GM21529 (cell line): ENCODE results near the gene PPWD1.
"Not testable (repeated sequence)": the region's sequence is repeated elsewhere in the genome, so short reads cannot be mapped to it uniquely, and the experiment has no call there.

Experiments
- ATAC-seq: cut with Tn5 transposase; IDR thresholded peaks from one replicate; pipeline ENCODE4 v1.9.1; 2021; ENCODE audit not compliant: unreplicated experiment

Gene PPWD1

DNA sequence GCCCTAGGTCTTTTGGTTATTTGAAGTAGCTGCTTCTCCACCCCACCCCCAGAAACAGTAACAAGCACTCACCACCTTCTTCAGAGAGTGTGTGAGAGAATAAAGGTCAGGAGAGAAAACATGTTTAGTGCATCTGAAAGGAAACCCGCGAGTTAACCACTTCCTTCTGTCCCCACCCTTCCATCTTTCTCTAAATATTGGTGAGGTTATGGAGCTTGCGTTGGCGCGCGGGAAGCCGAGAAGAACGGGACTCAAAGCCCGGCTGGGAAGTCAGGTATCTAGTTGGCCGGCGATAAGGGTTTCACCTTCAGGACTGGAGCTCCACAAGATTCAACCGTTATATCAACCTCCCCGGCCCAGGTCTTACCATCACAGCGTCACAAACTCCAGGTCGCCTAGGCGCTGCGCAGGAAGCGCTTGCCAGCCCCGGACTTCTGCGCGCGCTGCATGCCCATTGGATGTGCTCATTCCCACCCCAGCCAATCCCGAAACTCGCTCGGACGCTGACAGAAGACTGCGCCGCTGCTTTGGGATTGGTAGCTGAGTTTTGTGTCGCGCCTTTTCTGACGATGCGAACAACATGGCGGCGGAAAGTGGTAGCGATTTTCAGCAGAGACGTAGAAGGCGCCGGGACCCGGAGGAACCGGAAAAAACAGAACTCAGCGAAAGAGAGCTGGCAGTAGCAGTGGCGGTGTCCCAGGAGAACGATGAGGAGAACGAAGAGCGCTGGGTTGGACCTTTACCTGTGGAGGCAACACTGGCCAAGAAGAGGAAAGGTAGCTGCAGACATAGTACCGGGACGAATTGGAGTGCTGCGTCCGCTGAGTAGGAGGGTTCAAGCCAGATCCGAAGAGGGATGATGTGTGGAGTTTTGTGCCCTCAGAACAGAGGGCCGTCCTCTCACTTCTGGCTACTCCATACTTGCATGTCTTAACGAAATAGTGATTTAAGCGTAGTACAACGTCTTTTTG lies at the start of gene PPWD1, which contains the start of gene CENPK:
Gene PPWD1 (plus strand): TSS at position 566 of the 971 bp plus-strand sequence. CDS start 15 bp downstream, at position 581.
Gene CENPK (minus strand): TSS at position 438 of the 971 bp plus-strand sequence. CDS start 8,261 bp downstream, outside the sequence.
- ATAC-seq, result peak; percentile 100

DNA sequence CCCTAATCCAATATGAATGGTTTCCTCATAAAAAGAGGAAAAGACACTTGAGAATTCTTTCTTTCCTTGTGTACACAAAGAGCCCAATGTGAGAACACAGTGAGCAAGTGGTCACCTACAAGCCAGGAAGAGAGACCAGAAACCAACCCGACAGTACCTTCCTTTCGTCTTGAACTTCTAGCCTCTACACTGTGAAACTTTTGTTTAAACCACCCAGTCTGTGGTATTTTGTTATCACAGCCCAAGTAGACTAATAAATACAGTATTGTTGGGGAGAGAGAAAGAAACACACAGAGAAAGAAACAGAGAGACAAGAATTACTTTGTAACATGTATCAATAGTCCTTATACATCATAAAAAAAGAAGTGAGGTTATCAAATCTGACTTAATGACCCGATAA lies 37.4 kb upstream of the PPWD1 start:
- ATAC-seq, result no peak

DNA sequence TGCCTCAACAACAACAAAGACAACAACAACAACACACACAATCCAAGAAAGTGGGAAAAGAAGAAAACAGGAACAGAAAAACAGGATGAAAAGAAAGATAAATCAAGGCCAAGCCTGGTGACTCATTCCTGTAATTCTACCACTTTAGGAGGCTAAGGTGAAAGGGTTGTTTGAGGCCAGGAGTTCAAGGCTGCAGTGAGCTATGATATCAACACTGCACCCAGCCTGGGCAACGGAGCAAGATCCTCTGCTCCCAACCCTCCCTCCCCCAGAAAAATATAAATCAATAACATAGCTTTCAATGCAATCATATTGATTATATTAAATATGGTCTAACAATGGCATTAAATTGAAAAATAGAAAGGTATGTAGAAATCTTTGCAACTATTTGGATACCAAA lies 32.2 kb upstream of the PPWD1 start:
- ATAC-seq, result no peak

DNA sequence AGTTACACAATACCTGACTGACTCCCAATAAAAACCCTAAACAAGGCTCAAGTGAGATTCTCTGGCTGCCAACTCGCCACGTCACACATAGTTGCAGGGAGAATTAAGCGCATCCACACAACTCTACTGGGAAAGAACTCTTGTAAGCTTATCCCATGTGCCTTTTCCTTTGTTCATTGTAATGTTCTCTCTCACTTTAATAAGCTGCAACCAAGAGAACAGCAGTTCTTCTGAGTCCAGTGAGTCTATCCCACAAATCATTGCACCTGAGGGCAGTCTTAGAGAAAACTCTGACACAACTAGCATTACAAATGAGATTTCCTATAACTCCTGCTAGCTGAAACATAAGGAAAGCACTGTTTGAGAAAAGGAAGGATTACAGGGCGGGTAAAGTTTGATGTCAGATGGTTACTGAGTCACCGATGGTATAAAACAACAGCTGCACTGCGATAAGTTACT lies 27.5 kb upstream of the PPWD1 start:
- no peak for ATAC-seq

DNA sequence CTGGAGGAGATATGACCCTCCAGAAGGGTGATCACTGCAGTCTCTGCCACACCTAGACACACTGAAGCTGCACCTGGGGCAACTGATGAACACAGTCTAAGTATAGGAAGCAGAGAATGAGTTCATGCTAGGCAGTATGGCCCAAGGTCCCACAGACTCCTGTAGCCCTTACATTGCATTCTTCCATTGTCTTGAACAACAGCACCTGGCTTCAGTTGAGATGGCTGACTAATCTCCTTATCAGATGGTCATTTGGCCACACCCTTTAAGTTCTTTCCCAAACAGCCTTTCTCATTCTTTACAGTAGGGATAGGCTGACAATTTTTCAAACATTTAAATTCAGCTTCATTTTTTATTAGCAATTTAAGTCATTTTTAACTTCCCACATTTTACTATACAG lies 23.3 kb upstream of the PPWD1 start:
- ATAC-seq, result no peak

DNA sequence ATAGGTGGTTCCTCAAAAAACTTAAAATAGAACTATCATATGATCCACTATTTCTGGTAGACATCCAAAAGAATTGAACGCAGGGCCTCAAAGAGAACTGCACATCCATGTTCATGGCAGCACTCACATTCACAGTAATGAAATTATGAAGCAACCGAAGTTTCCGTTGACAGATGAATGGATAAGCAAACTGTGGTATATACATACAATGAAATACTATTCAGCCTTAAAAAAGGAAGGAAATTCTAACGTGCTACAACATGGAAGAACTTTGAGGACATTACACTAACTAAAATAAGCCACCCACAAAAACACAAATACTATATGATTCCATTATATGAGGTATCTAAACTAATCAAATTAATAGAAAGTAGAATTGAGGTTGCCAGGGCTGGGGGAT lies 18.6 kb upstream of the PPWD1 start:
- no peak for ATAC-seq

DNA sequence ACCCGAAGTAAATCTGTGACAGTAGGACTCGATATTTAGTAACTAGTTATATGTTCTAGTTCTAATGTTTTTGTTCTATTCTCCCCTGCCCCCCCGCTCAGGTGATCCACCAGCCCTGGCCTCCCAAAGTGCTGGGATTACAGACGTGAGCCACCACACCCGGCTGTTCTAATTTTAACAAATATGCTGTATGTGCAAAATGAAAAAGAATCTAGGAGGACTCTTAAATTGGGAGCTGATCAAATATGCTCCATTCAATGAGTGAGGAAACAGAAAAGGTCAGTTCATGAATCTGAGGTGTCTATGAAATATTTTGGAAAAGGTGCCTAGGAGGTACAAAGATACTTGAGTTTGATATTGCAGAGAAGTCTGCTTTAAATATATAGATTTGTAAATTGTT lies 17.0 kb upstream of the PPWD1 start:
- no peak for ATAC-seq

DNA sequence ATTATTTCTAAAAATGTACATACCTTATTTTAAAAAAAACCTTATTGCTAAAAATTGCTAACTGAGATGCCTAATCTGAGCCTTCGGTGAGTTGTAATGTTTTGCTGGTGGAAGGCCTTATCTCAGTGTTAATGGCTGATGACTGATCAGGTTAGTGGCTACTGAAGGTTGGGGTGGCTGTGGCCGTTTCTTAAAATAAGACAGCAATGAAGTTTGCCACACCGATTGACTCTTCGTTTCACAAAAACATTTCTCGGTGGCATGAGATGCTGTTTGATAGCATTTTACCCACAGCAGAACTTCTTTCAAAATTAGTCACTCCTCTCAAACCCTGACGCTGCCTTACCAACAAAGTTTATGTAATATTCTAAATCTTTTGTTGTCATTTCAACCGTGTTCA lies 14.8 kb upstream of the PPWD1 start:
- no peak for ATAC-seq

DNA sequence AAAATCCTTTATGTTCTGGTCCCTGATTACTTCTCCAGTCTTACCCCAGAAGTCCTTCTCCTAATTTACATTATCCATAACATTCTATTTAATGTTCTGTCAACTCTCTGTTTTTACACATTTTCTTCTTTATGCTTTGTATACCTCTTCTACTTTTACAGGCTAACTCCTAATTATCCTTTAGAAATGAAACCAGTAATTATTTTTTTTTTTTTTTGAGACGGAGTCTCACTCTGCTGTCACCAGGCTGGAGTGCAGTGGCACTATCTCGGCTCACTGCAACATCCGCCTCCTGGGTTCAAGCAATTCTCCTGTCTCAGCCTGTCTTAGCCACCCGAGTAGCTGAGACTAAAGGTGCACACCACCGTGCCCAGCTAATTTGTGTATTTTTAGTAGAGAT lies 9.2 kb upstream of the PPWD1 start:
- no peak for ATAC-seq

DNA sequence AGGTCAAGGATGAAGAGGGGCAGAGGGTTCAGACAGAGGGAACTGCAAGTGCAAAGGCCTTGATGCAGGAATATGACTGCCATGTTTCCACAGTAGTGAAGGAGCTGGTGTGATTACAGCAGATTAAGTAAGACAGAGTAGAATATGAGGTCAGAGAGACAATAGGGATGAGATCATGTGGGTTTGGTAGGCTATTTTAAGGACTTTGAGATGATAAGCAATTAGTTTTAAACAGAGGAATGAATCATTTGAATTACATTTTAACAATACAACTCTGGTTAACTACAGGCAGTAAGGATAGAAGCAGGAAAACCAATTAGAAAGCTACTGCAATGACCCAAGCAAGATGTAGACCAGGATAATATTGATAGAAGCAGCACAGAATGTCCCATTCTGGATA lies 7.8 kb upstream of the PPWD1 start:
- ATAC-seq, result no peak

DNA sequence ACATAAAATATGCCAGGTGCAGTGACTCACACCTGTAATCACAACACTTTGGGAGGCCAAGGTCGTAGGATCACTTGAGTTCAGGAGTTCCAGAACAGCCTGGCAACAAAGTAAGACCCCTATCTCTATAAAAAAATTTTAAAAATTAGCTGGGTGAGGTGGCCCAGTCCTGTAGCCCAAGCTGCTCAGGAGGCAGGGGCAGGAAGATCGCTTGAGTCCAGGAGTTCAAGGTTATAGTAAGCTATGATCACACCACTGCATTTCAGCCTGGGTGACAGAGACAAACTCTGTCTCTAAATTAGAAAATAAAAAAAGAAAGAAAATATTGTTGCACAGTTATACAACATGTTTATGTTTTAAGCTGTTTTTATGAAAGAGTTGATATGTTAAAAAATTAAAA lies 6.9 kb upstream of the PPWD1 start:
- no peak for ATAC-seq

DNA sequence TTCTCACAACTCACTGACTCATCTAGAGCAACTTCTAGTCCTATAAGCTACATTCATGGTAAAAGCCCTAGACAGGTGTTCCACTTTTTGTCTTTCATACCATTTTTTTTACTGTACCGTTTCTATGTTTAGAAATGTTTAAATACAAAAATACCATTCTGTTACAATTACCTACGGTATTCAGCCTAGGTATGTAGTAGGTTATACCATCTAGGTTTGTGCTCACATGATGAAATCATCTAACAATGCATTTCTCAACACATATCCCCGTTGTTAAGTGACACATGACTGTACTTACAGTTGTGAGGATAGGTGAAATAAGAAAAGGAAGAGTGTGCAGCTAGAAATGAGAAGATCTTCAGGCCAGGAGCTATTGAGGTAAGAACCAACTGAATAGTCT lies 6.4 kb upstream of the PPWD1 start:
- ATAC-seq, result no peak

DNA sequence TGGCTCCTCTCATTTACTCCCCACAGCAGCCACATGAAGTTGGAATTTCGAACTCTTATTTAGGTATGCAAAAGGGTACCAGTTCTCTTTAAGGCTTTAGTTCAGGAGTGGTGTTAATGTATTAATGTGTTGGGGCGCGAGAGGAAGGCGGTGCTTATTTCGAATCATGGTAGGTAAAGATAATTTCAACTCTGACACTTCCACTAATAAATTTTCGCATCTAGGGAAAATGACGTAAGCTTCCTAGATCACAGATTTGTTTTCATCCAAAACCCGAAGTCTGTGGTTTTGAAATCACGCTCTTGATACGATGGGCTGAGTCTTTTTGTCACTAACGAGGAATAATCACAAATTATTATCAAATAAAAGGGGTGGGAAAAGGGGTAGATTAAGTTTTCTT lies 681 bp downstream of the PPWD1 start:
- ATAC-seq, result no peak

DNA sequence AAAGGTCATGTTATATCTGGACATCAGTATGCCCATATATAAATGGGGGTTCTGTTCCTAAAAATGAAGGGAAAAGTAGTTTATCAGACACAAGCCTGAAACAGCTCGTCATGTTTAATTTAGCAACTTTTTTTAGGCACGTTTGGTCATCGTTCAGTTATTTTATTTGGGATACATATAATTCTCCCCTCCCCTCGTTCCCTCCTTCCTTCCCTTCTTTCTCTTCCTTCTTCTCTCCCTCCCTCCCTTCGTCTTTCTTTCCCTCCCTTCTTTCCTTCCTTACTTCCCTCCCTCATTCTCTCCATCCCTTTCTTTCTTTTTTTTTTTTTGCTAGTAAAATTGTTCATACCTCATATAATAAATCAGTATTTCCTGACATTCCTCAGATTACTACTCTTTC lies 3.4 kb downstream of the PPWD1 start:
- ATAC-seq, result no peak

DNA sequence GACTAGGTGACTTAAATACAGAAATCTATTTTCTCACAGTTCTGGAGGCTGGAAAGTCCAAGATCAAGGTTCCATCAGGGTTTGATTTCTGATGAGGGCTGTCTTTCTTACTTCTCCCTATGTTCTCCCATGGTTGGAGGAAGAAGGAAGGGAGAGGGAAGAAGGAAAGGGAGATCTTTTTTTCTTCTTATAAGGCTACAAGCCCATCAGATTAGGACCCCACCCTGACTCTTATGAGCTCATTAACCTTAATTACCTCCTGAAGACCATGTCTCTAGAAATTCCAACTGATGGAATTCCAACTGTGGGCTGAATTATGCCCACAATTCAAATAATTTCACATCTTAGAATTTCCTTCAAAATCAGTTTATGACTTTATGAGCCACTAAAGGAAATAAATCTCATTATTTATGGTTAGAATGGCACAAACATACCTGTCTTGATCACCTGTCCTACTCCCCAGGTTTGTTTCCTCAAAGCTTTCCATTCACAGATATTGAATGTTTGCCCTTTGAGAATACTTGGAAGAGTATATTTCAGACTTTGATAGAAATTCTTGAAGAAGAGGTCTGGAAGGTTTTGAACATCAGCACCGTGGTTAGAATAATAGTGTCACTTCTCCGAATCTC lies 7.6 kb downstream of the PPWD1 start:
- ATAC-seq, result no peak

DNA sequence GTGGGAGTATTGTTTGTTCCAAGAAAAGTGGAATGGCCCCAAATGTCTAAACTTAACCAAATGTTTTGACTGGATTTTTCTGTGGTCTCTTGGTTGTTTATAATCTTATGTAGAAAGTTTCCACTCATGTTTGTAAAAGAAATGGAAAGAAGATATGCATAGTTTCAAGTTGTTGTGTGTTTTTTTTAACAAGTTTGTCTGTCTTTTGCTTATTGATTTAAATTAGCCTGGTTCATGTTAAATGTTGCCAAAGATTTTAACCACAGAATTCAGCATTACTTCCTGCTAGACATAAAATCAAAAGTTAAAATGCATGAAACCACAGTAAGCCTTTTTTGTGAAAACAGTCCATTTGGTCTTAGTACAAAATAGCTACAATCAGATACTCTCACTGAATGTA lies 14.0 kb downstream of the PPWD1 start:
- ATAC-seq, result no peak

DNA sequence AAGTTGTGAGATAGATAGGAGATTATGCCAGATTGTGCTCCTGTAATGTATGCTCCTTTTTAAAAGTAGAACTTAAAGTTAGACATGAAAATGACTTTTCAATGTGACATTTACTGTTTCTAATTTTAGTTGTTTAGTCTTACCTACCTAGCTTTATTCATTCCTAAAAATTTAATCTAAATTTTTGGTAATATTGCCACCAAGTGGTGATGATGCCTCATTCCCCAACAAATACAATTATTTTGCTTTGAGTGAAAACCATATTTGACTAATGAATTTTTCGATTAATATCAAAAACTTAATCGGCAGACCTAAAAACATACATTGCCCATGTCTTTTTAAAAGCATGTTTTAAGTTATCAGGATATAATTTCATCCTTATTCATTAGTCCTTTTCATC lies 25.6 kb downstream of the PPWD1 start:
- ATAC-seq, result no peak

DNA sequence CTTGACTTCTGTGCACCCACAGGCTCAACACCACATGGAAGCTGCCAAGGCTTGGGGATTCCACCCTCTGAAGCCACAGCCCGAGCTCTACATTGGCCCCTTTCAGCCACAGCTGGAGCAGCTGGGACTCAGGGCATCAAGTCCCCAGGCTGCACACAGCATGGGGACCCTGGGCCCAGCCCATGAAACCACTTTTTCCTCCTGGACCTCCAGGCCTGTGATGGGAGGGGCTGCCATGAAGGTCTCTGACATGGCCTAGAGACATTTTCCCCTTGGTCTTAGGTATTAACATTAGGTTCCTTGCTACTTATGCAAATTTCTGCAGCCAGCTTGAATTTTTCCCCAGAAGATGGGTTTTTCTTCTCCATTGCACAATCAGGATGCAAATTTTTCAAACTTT lies 38.7 kb downstream of the PPWD1 start:
- ATAC-seq, result not testable (repeated sequence)

DNA sequence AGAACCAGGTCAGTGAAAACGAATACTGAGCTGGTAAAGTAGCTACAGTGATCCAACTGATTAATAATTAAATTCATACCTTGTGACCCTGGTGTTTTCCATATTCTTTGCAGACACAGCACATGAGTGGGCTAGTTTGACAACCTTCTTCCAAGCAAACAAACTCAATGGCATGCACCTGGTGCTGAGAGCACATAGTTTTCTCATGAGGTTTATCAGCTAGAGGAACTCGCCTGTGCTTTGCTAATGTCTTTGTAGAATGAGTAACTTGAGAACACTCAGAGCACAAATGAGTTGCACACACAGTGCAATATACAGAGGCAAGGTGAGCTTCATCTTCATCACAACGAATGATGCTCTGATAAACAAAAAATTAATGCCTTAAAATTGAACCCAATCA lies 48.4 kb downstream of the PPWD1 start:
- ATAC-seq, result no peak

DNA sequence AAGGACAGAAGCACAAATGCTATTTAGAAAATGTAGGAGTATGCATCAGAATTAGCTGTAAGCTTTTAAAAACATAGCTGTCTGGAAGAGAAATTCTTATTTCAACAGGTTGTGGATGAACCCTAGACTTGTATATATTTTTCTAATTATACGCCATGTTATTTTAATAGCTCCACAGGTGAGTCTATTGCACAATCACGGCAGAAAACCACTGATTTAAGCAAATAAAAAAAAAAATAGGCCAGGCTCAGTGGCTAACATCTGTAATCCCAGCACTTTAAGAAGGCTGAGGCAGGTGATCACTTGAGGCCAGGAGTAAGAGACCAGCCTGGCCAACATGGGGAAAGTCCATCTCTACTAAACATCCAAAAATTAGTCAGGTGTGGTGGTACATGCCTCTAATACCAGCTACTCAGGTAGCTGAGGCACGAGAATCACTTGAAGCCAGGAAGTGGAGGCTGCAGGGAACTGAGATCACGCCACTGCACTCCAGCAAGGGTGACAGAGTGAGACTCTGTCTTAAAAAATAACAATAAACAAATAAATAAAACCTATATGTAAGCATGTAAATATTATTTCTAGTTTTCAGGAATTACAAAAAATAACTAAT lies 49.3 kb downstream of the PPWD1 start:
- ATAC-seq, result no peak

DNA sequence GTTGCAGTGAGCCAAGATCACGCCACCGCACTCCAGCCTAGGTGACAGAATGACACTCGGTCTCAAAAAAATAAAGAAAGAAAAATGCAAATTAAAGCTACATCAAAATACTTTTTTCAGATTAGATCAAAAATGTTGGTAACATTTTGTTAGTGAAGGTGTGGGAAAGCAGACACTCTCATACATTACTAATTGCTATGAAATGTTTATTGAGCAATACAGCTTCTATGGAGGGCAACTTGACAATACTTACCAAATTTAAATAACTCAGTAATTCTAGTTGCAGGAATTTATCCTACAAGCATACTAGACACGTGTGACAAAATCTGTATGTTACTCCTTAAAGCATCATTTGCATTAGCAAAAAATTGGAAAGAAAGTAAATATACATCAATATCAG lies 56.9 kb downstream of the PPWD1 start:
- no peak for ATAC-seq

DNA sequence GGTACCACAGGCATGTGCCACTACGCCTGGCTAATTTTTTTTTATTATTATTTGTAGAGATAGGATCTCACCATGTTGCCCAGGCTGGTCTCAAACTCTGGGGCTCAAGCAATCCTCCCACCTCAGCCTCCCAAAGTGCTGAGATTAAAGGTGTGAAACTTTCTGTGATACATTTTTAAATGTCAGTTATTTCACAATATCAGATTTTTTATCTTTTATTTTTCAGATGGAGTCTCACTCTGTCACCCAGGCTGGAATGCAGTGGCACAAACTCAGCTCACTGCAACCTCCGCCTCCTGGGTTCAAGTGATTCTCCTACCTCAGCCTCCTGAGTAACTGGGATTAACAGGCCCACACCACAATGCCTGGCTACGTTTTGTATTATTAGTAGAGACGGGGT lies 58.9 kb downstream of the PPWD1 start:
- not testable (repeated sequence) for ATAC-seq
